Measurements from ENCODE around the gene AKAP6. TPM values are rescaled to one million over a fixed set of nuclear protein-coding genes. Genes with fewer than 3 reads are reported as not detected.

Gene AKAP6
- total and polyA plus RNA-seq, 2 of the 8 experiments (the other 6 are each of a cell fraction or from before 2014, with no cell fraction given): 0.09 to 0.89 TPM

DNA sequence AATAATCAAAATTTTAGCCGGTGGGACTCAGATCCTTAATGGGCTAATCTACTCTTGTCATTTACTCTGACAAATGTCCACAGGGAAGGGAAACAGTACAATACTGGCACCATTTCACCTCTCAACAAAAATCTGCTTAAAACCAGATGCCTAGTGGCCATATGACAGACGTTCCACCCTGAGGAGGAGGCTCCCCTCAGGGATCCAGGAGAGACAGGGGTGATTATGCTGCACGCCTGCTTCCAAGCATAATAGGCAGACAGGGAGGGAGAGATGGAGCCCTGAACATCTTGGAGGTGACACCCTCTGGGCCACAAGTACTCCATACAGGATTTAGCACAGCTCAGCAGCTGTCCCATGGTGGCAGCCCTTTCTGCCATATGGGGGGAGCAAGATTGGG lies 24.8 kb upstream of the AKAP6 start:
- H3K27ac ChIP-seq (ENCODE audit: low read depth, low read length): no peak overlapping the region
- no peak overlapping the region for H4K91ac ChIP-seq (replicated peaks; ENCODE audit: insufficient read length, low read length)
- CTCF ChIA-PET (ENCODE audit: partially characterized antibody): no interaction called here
- TF ChIP-seq EZH2 (IDR thresholded peaks at IDR 0.05; ENCODE audit: low read depth, low read length, severe bottlenecking): no peak
- no peak for TF ChIP-seq POLR2AphosphoS5 (IDR thresholded peaks at IDR 0.05; ENCODE audit: low read depth, low read length)
- no peak for TF ChIP-seq RXRA (IDR thresholded peaks at IDR 0.05; ENCODE audit: insufficient read depth, low read depth, low read length)

More for the DNA sequence above, 24.8 kb upstream of the AKAP6 start:
- Histone ChIP-seq H3K23ac (ENCODE audit: insufficient read length) (no peak overlapping the region), H3K79me2 (ENCODE audit: control insufficient read depth in 1 of 2, insufficient read depth in 2 of 2, low read length in 2 of 2) (no peaks in the 10 kb centered on the region), H4K8ac (ENCODE audit: extremely low read depth, insufficient read depth, low read length) (no peak overlapping the region), H3K9ac (replicated peaks in 1 of 4; ENCODE audit: extremely low read depth in 1 of 4, low read depth in 3 of 4, low read length in 3 of 4) (no peak overlapping the region), H3K27me3 (replicated peaks in 1 of 4; ENCODE audit: control insufficient read depth in 3 of 4, extremely low read depth in 1 of 4, insufficient read depth in 3 of 4, low read length in 3 of 4) (no peaks in the 10 kb centered on the region), H4K5ac (ENCODE audit: insufficient read length, low read depth, low read length) (no peak overlapping the region), H3K4me1 (replicated peaks in 1 of 4; ENCODE audit: control insufficient read depth in 3 of 4, insufficient read depth in 4 of 4, low read length in 3 of 4) (no peaks in the 10 kb centered on the region), H3K9me3 (ENCODE audit: insufficient read depth in 2 of 2, low read depth in 1 of 2, low read length in 1 of 2) (no peaks in the 10 kb centered on the region), H3K23me2 (ENCODE audit: low read depth, low read length) (no peaks in the 10 kb centered on the region), H2BK12ac (ENCODE audit: low read depth, low read length) (no peak overlapping the region), H3K36me3 (ENCODE audit: control insufficient read depth in 2 of 4, insufficient read depth in 4 of 4, low read length in 3 of 4) (no peaks in the 10 kb centered on the region), H3K56ac (replicated peaks; ENCODE audit: insufficient read length, low read depth, low read length) (no peak overlapping the region), H3K4me3 (ENCODE audit: extremely low read depth in 1 of 4, insufficient read depth in 2 of 4, low read depth in 3 of 4, low read length in 4 of 4) (no peak overlapping the region), H2BK120ac (replicated peaks; ENCODE audit: low read depth, low read length) (no peak overlapping the region), H2BK15ac (ENCODE audit: low read length) (no peak overlapping the region), H3K4ac (replicated peaks; ENCODE audit: insufficient read length, low read depth, low read length) (no peak overlapping the region), H2AK5ac (ENCODE audit: low read depth, low read length) (no peak overlapping the region), H3K18ac (ENCODE audit: extremely low read depth, low read length) (no peak overlapping the region), H2BK20ac (ENCODE audit: low read length) (no peak overlapping the region), H3K79me1 (ENCODE audit: low read depth, low read length) (no peaks in the 10 kb centered on the region), H2BK5ac (ENCODE audit: low read depth, low read length) (no peak overlapping the region), H2AFZ (ENCODE audit: low read length) (no peak overlapping the region), H3K4me2 (ENCODE audit: insufficient read depth in 1 of 2, low read depth in 2 of 2, low read length in 2 of 2) (no peak overlapping the region), H3K14ac (ENCODE audit: insufficient read length) (no peak overlapping the region), H4K20me1 (replicated peaks in 1 of 2; ENCODE audit: control insufficient read depth in 1 of 2, insufficient read depth in 2 of 2, low read length in 2 of 2) (no peaks in the 10 kb centered on the region)
- POLR2A ChIA-PET (ENCODE audit: partially characterized antibody): no interaction called here
- WGBS, 2 experiments (ENCODE audit: extremely low coverage in 1 of 2, insufficient coverage in 1 of 2, insufficient read length in 1 of 2, insufficient replicate concordance in 2 of 2, low coverage in 1 of 2, low lambda C conversion rate in 2 of 2, missing lambda C conversion rate in 1 of 2): 97% methylated on average over 3 of the region's 3 CpGs; no CpG with 5 or more reads in 1 of the 2 experiments
- FAIRE-seq (no peak), DNase-seq (ENCODE audit: low read depth in 1 of 2, low spot score in 2 of 2) (no peak)
